Mononuclear cell (primary cell): ENCODE results near the gene GLO1. TPM values are rescaled to one million over a fixed set of nuclear protein-coding genes. Genes with fewer than 3 reads are reported as not detected.

ENCODE experiments used
- H3K27me3 ChIP-seq: 2 replicates; pipeline ENCODE4 v1.6.0; 2011; ENCODE audit warnings: low read length, control low read depth; ENCODE audit not compliant: insufficient read depth
- H3K4me1 ChIP-seq: 2 replicates; pipeline ENCODE4 v1.5.1; 2011; ENCODE audit warnings: mild to moderate bottlenecking, low read length, control low read depth; ENCODE audit not compliant: insufficient read depth
- H3K4me3 ChIP-seq: 2 replicates; pipeline ENCODE4 v1.5.1; 2011; ENCODE audit warnings: mild to moderate bottlenecking, low read length, moderate library complexity
- H3K9me3 ChIP-seq: 2 replicates; pipeline ENCODE4 v1.5.1; 2011; ENCODE audit warnings: low read depth, mild to moderate bottlenecking, control low read depth, low read length
- total RNA-seq: library from RNA; depleted of rRNA; stranded (reverse); fragments of >200 nt; gene quantifications from one replicate; pipeline ENCODE4 v1.2.3, GENCODE V29; 2012

Gene GLO1
- 45.5 TPM for total RNA-seq

DNA sequence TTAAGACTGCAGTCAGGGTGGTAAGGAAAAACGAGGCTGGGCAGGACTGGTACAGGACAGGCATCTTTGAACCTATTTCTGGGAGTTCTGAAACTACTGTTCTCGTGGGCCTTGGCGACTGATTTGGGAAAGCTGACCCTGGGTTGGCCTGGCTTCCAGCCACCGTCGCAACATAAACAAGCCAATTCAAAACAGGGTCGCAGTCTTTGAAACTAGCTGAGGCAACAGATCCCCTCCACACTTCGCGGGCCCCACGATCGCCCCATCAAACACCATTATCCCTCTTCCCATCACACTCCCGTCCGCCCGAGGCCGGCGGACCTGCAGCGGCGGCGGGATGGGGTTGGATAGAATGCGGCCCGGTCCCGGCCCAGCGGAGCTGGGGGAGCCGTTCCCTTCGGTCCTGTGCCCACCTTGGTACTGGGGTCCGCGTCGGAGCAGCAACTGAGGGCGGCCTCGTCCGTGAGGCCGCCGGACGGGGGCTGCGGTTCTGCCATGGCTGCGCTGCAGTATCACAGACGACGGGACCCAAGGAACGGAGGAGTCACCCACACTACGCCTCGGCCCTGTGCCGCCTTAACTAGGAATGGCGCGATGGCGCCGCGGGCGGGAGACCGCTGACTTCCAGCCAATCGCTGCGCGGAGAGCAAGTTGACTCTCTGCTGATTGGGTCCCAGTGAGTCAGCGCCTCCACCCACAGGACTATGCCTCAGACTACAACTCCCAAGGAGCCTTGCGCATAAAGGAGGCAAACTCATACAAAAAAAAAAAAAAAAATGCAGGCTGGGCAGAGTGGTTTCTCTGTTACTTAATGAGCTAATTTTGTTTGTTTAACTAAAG is at the start of gene GLO1:
GLO1 (minus strand) TSS at position 588 of the 840 bp plus-strand sequence; CDS start at position 497, 91 bp downstream.
- H3K9me3 ChIP-seq: no peaks in the 10 kb centered on the region
- peak within 1 kb of the TSS; percentile 77 for H3K4me3 ChIP-seq
- peaks cover 13% of the 10 kb centered on the region for H3K4me1 ChIP-seq
- peaks cover 6% of the 10 kb centered on the region for H3K27me3 ChIP-seq

DNA sequence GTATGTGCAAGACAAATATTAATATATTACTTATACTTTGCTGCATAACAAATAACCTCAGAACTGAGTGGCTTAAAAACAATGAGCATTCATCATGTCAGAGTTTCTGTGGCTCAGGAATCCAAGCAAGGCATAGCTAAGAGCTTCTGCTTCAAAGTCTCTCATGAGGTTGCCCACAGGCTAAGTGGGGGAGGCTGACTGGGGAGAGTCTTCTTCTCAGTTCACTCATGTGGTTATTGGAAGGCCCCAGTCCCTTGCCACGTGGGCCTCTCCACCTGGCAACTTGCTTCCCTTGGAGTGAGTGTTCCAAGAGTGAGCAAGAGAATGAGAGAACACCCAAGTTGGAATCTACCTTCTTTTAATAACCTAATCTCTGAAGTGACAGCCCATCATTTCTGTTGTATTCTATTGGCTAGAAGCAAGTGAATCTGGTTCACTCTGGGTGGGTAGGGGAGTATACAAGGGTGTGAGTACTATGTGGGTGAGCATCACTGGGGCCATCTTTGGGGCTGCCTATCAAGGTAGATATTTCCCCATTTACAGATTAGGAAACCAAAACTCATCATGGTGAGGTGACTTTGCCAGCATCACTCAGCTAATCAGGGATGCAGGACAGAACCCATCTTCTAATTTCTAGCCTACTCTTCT is 48.1 kb upstream of the GLO1 start:
- Histone ChIP-seq H3K9me3 (no peaks in the 10 kb centered on the region), H3K27me3 (peaks cover 6% of the 10 kb centered on the region), H3K4me1 (no peaks in the 10 kb centered on the region), H3K4me3 (no peak overlapping the region)

DNA sequence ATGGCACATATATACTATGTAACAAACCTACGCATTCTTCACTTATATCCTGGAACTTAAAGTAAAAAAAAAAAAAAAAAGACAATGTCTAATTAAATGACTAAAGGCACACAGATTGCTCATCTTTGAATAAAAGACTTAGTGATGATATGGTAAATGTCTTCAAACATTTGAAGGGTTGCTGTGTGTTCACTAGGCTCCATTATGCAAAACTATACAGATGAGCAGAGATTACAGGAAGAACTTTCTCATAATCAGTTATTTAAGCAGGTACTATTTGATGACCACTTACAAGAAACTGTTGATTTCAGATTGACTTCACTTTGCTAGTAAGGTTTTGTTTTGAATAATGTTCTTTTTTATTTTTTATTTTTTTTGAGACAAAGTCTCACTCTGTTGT is 46.5 kb upstream of the GLO1 start:
- no peaks in the 10 kb centered on the region for H3K4me1 ChIP-seq
- H3K4me3 ChIP-seq: no peak overlapping the region
- H3K27me3 ChIP-seq: peaks cover 12% of the 10 kb centered on the region
- H3K9me3 ChIP-seq: no peaks in the 10 kb centered on the region

GRCh38 chr6:38739532-38739931 is 36.6 kb upstream of the GLO1 start:
- peaks cover 33% of the 10 kb centered on the region for H3K27me3 ChIP-seq
- H3K4me1 ChIP-seq: no peaks in the 10 kb centered on the region
- no peaks in the 10 kb centered on the region for H3K9me3 ChIP-seq
- no peak overlapping the region for H3K4me3 ChIP-seq

DNA sequence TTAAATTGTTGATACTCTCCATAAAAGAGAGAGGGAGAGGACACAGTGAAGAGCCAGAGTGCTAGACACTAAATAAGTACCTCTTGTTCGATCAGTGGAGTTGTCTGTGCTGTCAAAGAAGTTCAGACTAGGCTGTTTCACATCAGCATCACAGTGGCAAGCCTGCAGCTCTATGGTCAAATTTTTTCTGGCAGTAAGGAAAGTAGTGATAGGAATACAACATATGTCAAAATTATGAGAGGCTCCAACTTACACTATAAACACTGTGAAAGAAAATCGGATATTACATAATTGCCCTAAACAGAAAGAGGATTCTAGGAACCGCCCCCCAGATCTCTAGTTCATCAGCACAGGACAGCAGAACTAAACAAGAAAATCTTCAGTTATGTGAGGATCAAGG is 35.3 kb upstream of the GLO1 start:
- Histone ChIP-seq H3K27me3 (peaks cover 31% of the 10 kb centered on the region), H3K9me3 (no peaks in the 10 kb centered on the region), H3K4me1 (no peaks in the 10 kb centered on the region), H3K4me3 (no peak overlapping the region)

- peaks cover 29% of the 10 kb centered on the region for H3K27me3 ChIP-seq
- no peak overlapping the region for H3K4me3 ChIP-seq
- no peaks in the 10 kb centered on the region for H3K4me1 ChIP-seq
- no peaks in the 10 kb centered on the region for H3K9me3 ChIP-seq
Observed at GRCh38 chr6:38736951-38737350, 34.0 kb upstream of the GLO1 start.

DNA sequence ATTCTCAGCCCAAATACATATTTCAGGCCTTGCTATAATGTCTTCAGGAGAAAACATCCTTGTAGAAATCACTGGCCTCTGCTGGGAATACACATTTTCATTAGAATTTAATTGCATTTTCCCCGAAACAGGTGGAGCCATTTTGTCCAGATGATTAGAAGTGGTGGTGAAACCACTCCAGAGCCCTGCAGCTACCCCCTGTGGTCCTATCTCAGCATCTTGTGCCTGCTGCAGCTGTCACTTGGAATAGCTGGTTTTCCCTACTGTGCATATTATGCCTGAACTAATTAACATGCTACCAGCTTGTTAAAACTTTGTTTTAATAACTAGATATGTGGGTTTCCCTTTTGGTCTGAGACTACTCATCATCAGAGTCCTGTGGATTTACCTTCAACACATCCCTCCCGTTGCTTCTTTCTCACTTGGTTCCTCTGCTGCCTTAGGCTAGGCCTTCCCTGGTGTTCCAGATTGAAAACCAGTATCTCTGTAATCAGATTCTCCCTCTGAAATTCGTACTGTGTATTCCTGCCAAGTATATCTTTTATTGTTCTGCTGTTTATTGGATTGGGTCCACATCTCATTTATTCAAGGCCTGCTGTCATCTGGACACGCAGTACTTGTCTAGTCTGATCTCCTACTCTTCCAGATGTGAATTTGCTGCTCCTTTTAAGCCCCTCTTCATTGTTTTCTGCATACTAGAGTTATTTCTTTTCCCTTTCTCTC is 27.4 kb upstream of the GLO1 start:
- no peak overlapping the region for H3K4me3 ChIP-seq
- H3K9me3 ChIP-seq: no peaks in the 10 kb centered on the region
- H3K4me1 ChIP-seq: no peaks in the 10 kb centered on the region
- H3K27me3 ChIP-seq: no peaks in the 10 kb centered on the region

- Histone ChIP-seq H3K4me1 (no peaks in the 10 kb centered on the region), H3K27me3 (no peaks in the 10 kb centered on the region), H3K9me3 (no peaks in the 10 kb centered on the region), H3K4me3 (no peak overlapping the region)
Observed at GRCh38 chr6:38728203-38728602, 25.3 kb upstream of the GLO1 start.

DNA sequence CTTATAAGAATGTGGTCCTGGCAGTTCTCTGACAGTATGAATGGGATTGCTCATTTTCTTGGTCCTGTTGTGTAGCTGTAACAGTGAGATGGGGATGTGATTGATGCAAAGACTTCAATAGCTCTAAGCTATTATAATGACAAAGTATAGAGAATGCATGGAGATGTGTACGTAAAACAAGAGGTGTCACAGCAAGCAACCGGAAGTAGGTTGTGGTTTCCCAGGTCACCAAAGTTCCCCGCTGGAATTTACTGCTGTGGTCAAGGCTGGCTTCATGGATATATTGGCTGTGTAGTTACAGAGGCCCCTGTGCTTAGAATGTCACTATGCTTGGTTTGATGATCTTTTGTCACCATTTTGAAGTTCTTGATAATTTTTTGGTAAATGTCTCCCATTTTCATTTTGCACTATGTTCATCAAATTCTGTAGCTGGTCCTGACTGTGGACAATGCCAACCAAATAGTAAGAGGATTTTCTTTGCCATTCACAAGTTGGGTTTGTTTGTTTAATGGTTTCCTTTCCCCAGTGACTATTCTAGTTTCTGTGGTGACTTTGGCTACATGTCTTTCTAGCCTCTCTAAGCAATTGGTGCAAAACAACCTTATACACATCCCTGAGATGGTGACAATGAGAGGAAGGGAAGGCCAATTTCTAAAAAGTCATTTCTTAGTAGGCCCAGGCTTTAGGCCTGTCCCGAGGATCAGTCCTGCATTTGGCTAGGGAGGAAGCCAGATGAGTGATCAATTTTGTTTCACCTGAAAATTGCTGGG is 22.7 kb upstream of the GLO1 start:
- Histone ChIP-seq H3K4me1 (no peaks in the 10 kb centered on the region), H3K4me3 (no peak overlapping the region), H3K27me3 (peaks cover 2% of the 10 kb centered on the region), H3K9me3 (no peaks in the 10 kb centered on the region)

DNA sequence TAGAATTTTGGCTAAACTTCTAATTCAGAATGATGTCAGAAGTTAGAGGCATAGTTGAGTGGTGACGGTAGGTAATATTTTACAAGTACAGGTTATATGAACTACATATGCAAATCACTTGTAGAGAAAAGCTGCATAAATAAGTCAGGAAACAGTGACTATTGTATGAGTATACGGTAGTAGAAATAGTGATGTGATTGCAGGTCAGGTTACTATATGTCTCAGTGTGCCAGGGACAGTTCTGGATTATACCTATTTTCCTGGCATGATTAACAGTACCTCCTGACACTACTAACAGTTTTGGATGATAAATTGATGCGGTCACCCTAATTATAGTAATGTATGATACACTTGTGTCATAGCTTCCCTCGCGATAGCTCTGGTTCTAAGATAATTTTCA is 21.4 kb upstream of the GLO1 start:
- H3K4me3 ChIP-seq: no peak overlapping the region
- H3K9me3 ChIP-seq: no peaks in the 10 kb centered on the region
- no peaks in the 10 kb centered on the region for H3K4me1 ChIP-seq

GRCh38 chr6:38723783-38724182 is 20.8 kb upstream of the GLO1 start:
- Histone ChIP-seq H3K4me1 (no peaks in the 10 kb centered on the region), H3K27me3 (peaks cover 19% of the 10 kb centered on the region), H3K9me3 (no peaks in the 10 kb centered on the region), H3K4me3 (no peak overlapping the region)

More for the DNA sequence above, 21.4 kb upstream of the GLO1 start:
- peaks cover 14% of the 10 kb centered on the region for H3K27me3 ChIP-seq

DNA sequence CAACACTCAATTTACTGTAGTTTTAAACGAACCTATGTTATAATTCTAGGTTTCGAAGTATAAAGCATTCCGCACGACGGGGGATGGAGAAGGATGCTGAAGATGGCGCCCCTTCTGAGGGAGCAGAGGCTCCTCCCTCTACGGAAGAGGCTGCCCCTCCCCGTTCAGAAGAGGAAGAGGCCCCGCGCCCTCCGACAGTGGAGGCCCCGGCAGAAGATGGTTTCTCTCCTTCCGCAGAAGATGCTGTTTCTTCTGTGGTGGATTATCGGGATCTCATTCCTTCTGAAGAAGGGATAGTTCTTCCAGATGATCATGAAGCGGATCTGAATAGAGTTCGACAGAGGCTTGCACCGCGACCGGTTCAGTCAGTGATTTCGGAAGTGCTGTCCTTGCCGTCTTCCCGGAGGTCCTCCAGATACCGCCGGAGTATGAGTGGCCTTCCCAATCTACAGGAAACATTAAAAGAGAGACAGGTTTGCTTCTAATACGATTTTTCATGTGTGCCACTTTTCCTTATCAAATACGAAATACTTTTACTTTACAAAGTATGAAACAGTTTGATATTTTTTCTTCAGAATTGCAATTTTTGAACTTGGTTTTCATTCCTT is 19.9 kb upstream of the GLO1 start:
- Histone ChIP-seq H3K9me3 (no peaks in the 10 kb centered on the region), H3K4me1 (no peaks in the 10 kb centered on the region), H3K4me3 (no peak overlapping the region), H3K27me3 (peaks cover 28% of the 10 kb centered on the region)

- Histone ChIP-seq H3K4me3 (no peak overlapping the region), H3K4me1 (no peaks in the 10 kb centered on the region), H3K9me3 (no peaks in the 10 kb centered on the region), H3K27me3 (peaks cover 34% of the 10 kb centered on the region)
Observed at GRCh38 chr6:38722038-38722437, 19.1 kb upstream of the GLO1 start.

DNA sequence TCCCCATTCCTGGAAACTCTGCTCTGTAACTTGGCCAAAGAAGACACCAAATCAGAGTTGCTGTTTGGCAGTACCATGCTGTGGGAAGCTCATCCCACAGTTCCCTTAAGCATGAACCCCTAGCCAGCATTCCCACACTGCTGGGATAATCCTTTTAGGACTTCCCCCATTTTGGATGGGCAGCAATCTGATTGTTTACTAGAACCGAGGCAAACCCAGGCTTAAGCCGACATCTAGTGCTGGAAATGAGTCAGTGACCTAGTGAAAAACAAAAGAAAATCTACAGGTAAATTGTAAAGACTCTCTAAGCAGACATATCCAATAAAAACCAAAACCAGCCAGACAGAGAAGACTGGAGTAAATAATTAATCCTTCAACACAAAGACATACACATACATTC is 17.4 kb upstream of the GLO1 start:
- Histone ChIP-seq H3K4me1 (peaks cover 3% of the 10 kb centered on the region), H3K27me3 (peaks cover 43% of the 10 kb centered on the region), H3K4me3 (no peak overlapping the region), H3K9me3 (no peaks in the 10 kb centered on the region)
